GM21367 (cell line): ENCODE measurements around the gene PCDH9.

Source experiments
- ATAC-seq: cut with Tn5 transposase; IDR thresholded peaks from one replicate; pipeline ENCODE4 v1.9.1; 2021; ENCODE audit not compliant: unreplicated experiment

Gene PCDH9

GRCh38 chr13:66984241-66984640, 245.9 kb downstream of the PCDH9 start:
- ATAC-seq, result no peak

DNA sequence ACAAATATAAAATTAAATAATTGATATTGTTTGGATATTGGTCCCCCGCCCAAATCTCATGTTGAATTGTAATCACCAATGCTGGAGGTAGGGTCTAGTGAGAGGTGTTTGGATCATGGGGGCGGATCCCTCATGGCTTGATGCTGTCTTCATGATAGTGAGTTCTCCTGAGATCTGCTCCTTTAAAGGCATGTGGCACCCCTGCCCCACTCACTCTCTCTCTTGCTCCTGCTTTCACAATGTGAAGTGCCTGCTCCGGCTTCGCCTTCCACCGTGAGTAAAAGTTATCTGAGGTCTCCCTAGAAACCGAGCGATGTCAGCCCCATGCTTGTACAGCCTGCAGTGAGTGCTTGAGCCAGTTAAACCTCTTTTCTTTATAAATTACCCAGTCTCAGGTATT, 248.2 kb downstream of the PCDH9 start:
- no peak for ATAC-seq

GRCh38 chr13:66977161-66977560, 253.0 kb downstream of the PCDH9 start:
- no peak for ATAC-seq

GRCh38 chr13:66974889-66975288, 255.2 kb downstream of the PCDH9 start:
- ATAC-seq, result no peak

DNA sequence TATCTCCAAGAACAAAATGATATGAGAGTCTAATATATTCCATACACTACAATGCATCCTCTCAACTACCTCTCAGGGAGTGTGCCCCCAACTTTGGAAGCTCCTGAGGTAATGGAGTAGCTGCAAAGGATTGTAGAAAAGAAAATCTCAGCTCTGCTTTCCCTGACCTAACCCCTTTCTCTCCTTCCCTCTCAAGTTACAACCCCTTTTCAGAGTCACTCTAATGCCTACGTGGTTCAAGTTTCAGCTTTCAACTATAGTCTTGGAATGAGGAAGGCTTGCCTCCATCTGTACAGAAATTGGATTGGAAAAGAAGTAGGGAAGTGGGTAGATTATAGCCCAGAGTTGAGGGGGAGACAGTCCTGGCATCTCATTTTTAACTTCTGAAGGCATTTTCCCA, 256.0 kb downstream of the PCDH9 start:
- no peak for ATAC-seq

DNA sequence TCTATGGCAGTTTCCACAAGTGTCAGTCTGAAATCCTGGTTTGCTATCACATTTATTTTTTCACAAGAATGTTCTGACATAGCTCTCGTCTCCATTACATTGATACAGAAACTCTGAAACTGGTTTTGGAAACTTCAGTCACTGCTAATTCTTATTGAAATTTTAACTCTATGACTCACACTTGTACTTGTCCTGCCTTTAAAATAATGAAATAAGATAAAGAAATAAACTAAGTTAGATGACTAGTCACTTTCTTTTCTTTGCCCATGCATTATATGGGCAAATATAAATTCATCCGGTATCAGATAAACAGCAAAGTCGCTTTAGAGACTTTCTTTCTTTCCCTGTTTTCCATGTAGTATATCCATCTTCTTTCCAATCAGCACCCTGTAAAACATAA, 257.5 kb downstream of the PCDH9 start:
- ATAC-seq, result no peak

GRCh38 chr13:66971004-66971403, 259.1 kb downstream of the PCDH9 start:
- ATAC-seq, result no peak

DNA sequence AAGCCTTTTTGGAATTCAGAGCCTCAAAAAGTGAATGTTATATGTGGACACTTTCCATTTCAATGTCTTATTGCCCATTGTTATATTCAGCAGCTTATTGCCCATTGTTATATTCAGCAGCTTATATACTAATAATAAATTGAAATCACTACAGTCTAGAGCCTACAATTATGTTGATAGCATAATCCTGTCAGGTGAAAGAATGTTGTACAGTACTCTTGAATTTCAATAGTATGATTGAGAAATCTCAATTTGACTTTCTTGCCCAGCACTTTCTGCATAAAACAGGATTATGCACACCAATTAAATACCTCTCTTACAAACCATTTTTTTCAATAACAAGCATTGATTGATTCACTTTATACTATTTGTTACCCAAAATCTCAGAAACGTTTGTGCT, 260.8 kb downstream of the PCDH9 start:
- no peak for ATAC-seq

GRCh38 chr13:66967811-66968597, 262.1 kb downstream of the PCDH9 start:
- ATAC-seq, result no peak

DNA sequence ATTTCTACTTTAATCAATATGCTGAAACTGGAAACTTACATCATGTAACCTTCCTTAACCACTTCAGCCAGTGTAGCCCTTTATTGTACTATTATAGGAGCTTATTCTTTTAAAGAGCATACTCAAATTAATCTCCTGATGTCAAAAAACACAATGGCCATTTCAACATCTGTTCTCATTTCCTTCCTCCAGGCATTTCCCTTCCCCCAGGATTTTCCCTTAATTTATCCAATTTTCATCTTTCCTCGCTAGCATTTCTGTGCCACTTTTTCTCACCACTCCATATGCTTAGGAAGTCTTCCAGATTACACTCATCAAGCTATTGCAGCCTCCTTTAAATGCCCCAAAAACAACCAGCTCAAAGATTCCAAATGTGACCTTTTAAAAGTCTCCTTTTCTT, 265.0 kb downstream of the PCDH9 start:
- ATAC-seq, result no peak

DNA sequence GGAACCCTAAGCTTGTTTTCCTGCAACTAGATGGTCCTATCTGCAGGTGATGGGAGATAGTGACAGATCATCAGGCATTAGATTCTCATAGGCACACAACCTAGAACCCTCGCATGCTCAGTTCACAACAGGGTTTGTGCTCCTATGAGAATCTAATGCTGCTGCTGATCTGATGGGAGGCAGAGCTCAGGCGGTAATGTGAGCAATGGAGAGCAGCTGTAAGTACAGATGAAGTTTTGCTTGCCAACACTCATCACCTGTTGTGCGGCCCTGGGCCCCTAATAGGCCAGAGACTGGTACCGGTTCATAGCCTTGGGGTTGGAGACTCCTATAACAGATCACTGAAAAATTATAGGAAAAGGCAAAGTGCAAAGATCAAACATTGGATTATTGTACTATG, 267.2 kb downstream of the PCDH9 start:
- ATAC-seq, result no peak

DNA sequence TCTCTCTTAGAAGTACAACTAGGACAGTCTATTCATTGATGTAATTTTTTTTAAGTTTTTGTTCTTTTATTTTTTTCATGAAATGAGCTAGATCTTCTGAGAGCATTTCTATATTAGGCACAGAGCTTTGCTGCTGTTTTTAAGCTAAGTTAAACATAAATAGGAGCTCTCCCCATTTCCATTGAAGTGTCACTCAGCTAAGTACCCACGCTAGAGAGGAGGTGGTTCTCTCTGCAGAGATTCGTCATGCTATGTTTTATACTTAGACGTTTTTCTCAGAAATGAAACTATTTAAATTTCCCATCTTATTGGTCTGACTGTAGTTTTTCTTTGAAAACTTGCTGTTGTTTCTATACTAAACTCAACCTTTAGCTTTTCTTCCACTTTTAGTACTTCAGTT, 271.5 kb downstream of the PCDH9 start:
- no peak for ATAC-seq

GRCh38 chr13:66952507-66952906, 277.6 kb downstream of the PCDH9 start:
- ATAC-seq, result no peak

GRCh38 chr13:66951426-66951825, 278.7 kb downstream of the PCDH9 start:
- ATAC-seq, result no peak

DNA sequence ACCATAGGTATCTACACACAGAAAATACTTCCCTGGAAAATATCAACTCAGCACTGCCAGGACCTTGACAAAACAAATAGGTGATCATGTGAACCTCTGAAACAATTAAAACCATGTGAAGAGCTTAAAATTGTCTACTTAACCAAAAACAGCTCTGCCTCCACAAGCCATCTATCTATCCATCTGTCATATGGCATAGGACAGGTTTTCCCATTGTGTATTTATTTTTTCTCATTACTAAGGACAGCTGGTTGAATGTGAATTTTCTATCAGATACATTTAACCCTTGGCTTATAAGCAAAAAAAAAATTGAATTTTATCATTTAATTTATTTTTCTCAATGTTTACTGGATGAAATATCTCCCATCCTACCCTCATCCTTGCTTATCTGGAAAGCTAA, 279.5 kb downstream of the PCDH9 start:
- no peak for ATAC-seq

DNA sequence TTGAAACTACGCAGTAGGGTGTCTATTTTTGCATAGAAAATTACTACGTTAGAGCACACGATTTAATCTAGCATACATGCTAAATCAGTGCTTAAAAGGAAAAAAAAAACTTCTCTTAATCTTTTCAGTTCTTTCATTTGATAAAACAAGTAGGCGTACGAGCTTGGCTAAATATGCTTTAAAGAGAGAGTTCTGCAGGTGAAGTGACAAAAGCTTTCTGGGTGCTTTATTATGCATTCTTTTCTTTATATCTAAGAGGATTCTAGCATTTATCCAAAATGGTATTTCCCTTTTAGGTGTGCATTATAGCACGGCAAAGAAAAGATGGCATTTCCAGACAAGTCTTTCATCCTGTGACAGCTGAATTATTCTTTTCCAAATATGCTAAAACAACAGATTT, 281.2 kb downstream of the PCDH9 start:
- ATAC-seq, result no peak

DNA sequence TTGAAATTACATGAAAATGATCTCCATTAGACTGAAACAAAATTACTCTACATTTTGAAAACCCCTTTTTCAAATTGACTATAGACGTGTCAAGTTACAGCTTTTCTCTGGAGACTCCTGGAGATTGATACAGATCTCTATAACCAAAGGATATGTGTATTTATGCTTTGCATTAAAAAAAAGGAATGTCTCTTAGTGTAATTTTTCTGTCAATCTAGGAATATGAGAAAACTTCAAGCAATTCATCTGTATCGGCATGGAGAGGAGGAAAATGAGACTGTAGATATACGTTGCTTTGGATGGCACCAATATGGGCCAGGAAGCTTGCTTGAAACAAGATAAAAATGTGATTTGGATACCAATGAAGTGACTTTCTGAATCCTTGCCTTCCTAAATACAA, 286.6 kb downstream of the PCDH9 start:
- ATAC-seq, result no peak

- no peak for ATAC-seq
These were observed 290.0 kb downstream of the PCDH9 start for GRCh38 chr13:66940113-66940512.

DNA sequence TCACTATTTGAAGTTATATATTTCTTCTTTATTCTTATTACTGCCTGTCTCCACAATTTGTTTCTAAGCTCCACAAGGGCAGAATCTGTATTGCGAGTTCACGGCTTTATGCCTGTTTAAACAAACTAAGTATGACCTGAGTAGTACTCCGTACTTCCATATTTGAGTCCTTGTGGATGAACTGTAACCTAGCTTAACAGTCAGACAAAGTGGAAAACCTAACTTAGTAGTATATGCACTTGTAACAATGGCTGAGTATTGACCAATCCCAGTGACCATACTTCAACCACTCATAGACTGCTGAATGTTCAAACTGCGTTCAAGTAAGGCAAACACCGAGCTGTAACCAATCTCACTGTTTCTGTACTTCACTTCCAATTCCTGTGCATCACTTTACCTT, 292.7 kb downstream of the PCDH9 start:
- no peak for ATAC-seq

- no peak for ATAC-seq
These were observed 296.1 kb downstream of the PCDH9 start for GRCh38 chr13:66933994-66934393.

GRCh38 chr13:66933527-66933926, 296.6 kb downstream of the PCDH9 start:
- ATAC-seq, result no peak

DNA sequence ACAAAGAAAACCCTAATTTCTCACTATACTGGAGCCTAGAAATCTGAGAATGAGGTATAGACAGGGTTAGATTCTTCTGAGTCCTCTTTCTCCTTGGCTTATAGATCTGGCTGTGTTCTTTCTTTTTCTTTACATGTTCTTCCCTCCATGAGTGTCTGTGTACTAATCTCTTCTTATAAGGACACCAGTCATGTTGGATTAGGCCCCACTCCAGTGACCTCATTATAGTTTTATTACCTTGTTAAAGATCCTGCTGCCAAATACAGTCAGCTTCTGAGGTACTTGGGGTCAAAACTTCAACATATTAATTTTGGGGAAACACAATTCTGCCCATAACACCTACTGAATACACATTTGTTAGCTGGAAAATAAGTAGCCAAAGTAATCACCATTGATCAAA, 302.6 kb downstream of the PCDH9 start:
- no peak for ATAC-seq

DNA sequence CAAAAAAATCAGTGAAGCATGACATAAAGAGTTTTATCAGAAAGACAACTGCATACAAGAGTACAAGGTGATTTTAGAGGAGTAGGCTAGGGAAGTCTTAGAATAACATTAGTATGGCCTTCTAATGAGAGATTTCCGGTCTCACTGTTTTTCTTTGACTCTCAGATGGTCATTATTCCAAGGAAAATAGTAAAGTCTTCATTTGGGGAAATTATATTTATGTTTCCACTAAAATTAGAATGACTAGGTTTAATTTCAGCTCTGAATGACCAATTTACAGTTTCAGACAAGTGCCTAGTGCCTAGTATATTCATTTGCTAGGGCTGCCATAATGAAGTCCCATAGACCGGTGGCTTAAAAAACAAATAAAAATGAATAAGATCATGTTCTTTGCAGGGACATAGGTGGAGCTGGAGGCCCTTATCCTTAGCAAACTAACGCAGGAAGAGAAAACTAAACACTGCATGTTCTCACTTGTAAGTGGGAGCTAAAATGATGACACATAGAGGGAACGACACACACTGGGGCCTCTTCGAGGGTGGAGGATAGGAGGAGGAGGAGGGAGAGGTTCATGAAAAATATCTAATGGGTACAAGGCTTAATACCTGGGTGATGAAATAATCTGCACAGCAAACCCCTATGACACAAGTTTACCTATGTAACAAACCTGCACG, 303.1 kb downstream of the PCDH9 start:
- ATAC-seq, result no peak
